OCI-LY1 (cell line): ENCODE measurements around the gene CTU1.
"Not testable (repeated sequence)": the region's sequence is repeated elsewhere in the genome, so short reads cannot be mapped to it uniquely, and the experiment has no call there.

Experiments used
- EZH2 ChIP-seq: fragments of 200-600 bp; sonication (generic), shearing (Covaris generic); IDR thresholded peaks from 2 replicates; pipeline ENCODE4 v1.8.0; 2017; ENCODE audit warnings: borderline replicate concordance, mixed run types, mild to moderate bottlenecking, antibody characterized with exemption, low read length, moderate library complexity, mixed read lengths
- TF ChIP-seq, protein P1 (sequence below): fragments of 200-600 bp; sonication (generic), shearing (Covaris generic); IDR thresholded peaks from 2 replicates; pipeline ENCODE4 v1.5.1; 2017; ENCODE audit warnings: mild to moderate bottlenecking, antibody characterized with exemption, low read length, moderate library complexity, mixed read lengths

DNA sequence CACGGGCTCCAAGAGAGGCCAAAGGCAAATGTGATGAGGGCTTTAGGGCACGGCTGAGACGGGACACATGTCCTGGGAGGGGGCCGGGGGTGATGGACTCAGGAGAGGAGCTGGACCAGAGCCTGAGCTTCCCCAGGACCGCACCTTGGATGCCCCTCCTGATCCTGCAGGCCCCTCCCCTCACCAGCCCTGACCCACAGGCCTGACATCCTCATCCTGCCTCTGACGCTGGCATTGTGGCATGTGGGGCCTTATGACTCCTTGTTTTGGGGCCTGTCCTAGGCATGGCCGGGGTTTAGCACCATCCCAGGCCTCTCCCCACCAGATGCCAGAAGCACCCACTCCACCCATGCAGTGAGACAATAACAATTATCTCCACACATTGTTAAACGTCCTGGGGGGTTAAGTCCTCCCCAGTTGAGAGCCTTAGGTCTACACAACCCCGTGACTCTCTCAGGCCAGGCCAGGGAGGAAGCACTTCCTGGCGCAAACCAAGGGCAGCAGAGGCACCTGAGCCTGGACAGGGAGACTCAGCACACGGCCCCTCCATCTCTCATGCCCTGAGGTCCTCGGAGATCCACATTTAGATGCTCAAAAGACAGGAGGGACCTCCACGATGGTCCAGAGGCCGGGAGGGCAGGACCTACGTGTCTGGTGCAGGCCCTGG, 34.7 kb upstream of the CTU1 start:
- TF ChIP-seq, protein P1, sequence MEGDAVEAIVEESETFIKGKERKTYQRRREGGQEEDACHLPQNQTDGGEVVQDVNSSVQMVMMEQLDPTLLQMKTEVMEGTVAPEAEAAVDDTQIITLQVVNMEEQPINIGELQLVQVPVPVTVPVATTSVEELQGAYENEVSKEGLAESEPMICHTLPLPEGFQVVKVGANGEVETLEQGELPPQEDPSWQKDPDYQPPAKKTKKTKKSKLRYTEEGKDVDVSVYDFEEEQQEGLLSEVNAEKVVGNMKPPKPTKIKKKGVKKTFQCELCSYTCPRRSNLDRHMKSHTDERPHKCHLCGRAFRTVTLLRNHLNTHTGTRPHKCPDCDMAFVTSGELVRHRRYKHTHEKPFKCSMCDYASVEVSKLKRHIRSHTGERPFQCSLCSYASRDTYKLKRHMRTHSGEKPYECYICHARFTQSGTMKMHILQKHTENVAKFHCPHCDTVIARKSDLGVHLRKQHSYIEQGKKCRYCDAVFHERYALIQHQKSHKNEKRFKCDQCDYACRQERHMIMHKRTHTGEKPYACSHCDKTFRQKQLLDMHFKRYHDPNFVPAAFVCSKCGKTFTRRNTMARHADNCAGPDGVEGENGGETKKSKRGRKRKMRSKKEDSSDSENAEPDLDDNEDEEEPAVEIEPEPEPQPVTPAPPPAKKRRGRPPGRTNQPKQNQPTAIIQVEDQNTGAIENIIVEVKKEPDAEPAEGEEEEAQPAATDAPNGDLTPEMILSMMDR: not testable (repeated sequence)
- not testable (repeated sequence) for TF ChIP-seq EZH2
